Fibroblast of pulmonary artery (primary cell): ENCODE measurements around the gene LAMC1.
A peak's percentile ranks its signal among the peaks of the same experiment; 100 is the strongest.

Experiments used
- DNase-seq: peaks from one replicate; pipeline ENCODE4 v3.0.0-alpha.2; 2010; ENCODE audit warnings: low read depth
- H3K4me3 ChIP-seq: replicated peaks from 2 replicates; pipeline ENCODE4 v1.5.1; 2011; ENCODE audit warnings: low read depth, mild to moderate bottlenecking, control low read depth, low read length, moderate library complexity
- CTCF ChIP-seq: IDR thresholded peaks from 2 replicates; pipeline ENCODE4 v1.5.1; 2011; ENCODE audit warnings: mild to moderate bottlenecking, control low read depth, low read length, inconsistent platforms; ENCODE audit errors: missing control alignments

Gene LAMC1

GRCh38 chr1:183150445-183150844 is 127.2 kb downstream of the LAMC1 start:
- H3K4me3 ChIP-seq, result no peak overlapping the region
- no peak for DNase-seq
- no peak for TF ChIP-seq CTCF

- H3K4me3 ChIP-seq, result no peak overlapping the region
- TF ChIP-seq CTCF, result no peak
- DNase-seq, result no peak
Observed at GRCh38 chr1:183152180-183152579, 129.0 kb downstream of the LAMC1 start.

- no peak overlapping the region for H3K4me3 ChIP-seq
- no peak for TF ChIP-seq CTCF
- DNase-seq, result no peak
Observed at GRCh38 chr1:183155939-183156338, 132.7 kb downstream of the LAMC1 start.

GRCh38 chr1:183159960-183160359 is 136.7 kb downstream of the LAMC1 start:
- no peak overlapping the region for H3K4me3 ChIP-seq
- no peak for DNase-seq
- TF ChIP-seq CTCF, result no peak

GRCh38 chr1:183161391-183161790 is 138.2 kb downstream of the LAMC1 start:
- DNase-seq, result no peak
- H3K4me3 ChIP-seq, result no peak overlapping the region
- TF ChIP-seq CTCF, result no peak

- DNase-seq, result peak; percentile 51
- TF ChIP-seq CTCF, result no peak
- H3K4me3 ChIP-seq, result no peak overlapping the region
Observed at GRCh38 chr1:183163316-183163715, 140.1 kb downstream of the LAMC1 start.

GRCh38 chr1:183164340-183164739 is 141.1 kb downstream of the LAMC1 start:
- TF ChIP-seq CTCF, result no peak
- peak; percentile 68 for DNase-seq
- no peak overlapping the region for H3K4me3 ChIP-seq
